K562 (cell line): ENCODE results near the gene KCNH2. TPM values are rescaled to one million over a fixed set of nuclear protein-coding genes. Genes with fewer than 3 reads are reported as not detected.
"Not testable (repeated sequence)": the region's sequence is repeated elsewhere in the genome, so short reads cannot be mapped to it uniquely, and the experiment has no call there.

Experiments used
- BACH1 ChIP-seq: fragments of 200-800 bp; sonication (Bioruptor generic); IDR thresholded peaks from 2 replicates; pipeline ENCODE4 v1.6.1; 2016; ENCODE audit warnings: missing genetic modification characterization, missing compliant biosample characterization
- BHLHE40 ChIP-seq: IDR thresholded peaks from 2 replicates; pipeline ENCODE4 v1.6.1; 2011; ENCODE audit warnings: low read length, improper control_type of control experiment
- C11orf30 ChIP-seq: fragments of 450-650 bp; IDR thresholded peaks from 2 replicates; pipeline ENCODE4 v1.6.1; 2016; ENCODE audit warnings: low read depth, mild to moderate bottlenecking
- CBFA2T3 ChIP-seq: fragments of 450-650 bp; IDR thresholded peaks from 2 replicates; pipeline ENCODE4 v1.6.1; 2017
- GABPA ChIP-seq: fragments of 200-800 bp; sonication (Bioruptor generic); conservative IDR thresholded peaks from 2 replicates; pipeline ENCODE4 v1.6.1; 2016; ENCODE audit warnings: low read depth, missing genetic modification characterization, missing compliant biosample characterization
- IFI16 ChIP-seq: fragments of 250-450 bp; sonication (Bioruptor Pico); IDR thresholded peaks from 2 replicates; pipeline ENCODE4 v2.1.2; 2022; ENCODE audit warnings: mild to moderate bottlenecking, inconsistent platforms
- NCOA4 ChIP-seq: fragments of 450-650 bp; IDR thresholded peaks from 2 replicates; pipeline ENCODE4 v1.6.1; 2018; ENCODE audit warnings: mild to moderate bottlenecking; ENCODE audit not compliant: partially characterized antibody
- NR2C2 ChIP-seq, 2 experiments: fragments of 200-800 bp in 1 of 2; sonication (Bioruptor generic) in 1 of 2; sonication (generic) in 1 of 2; formaldehyde crosslinking in 1 of 2; IDR thresholded peaks; 2 replicates each; pipeline versions ENCODE4 v1.6.1 to v1.8.0; 2016 to 2022; ENCODE audit warnings: mild to moderate bottlenecking in 1 of 2, missing compliant biosample characterization in 1 of 2, missing genetic modification characterization in 1 of 2, missing genetic modification reagents in 1 of 2
- RNF2 ChIP-seq: sonication (generic); IDR thresholded peaks from 2 replicates; pipeline ENCODE4 v1.6.1; 2016
- TEAD2 ChIP-seq: fragments of 450-650 bp; IDR thresholded peaks from 2 replicates; pipeline ENCODE4 v1.6.1; 2016; ENCODE audit warnings: missing genetic modification characterization, control low read depth, missing compliant biosample characterization
- ZBTB17 ChIP-seq: fragments of 450-650 bp; formaldehyde crosslinking; IDR thresholded peaks from 2 replicates; pipeline ENCODE4 v1.4.0; 2020; ENCODE audit warnings: mild to moderate bottlenecking
- ZFP1 ChIP-seq: fragments of 450-650 bp; formaldehyde crosslinking; IDR thresholded peaks from 2 replicates; pipeline ENCODE4 v1.4.0; 2020; ENCODE audit warnings: mild to moderate bottlenecking, mixed read lengths
- ZNF354B ChIP-seq: fragments of 250-450 bp; sonication (Bioruptor Pico); IDR thresholded peaks from 2 replicates; pipeline ENCODE4 v1.4.0; 2020
- ZNF699 ChIP-seq: fragments of 250-450 bp; sonication (Bioruptor Pico); IDR thresholded peaks from 2 replicates; pipeline ENCODE4 v1.8.0; 2021; ENCODE audit warnings: mild to moderate bottlenecking, moderate library complexity; ENCODE audit not compliant: insufficient replicate concordance
- ZNF780A ChIP-seq: fragments of 250-450 bp; sonication (Bioruptor Pico); IDR thresholded peaks from 2 replicates; pipeline ENCODE4 v1.5.0; 2021; ENCODE audit warnings: mild to moderate bottlenecking
- ZNF830 ChIP-seq: fragments of 250-450 bp; sonication (Bioruptor Pico); IDR thresholded peaks from 2 replicates; pipeline ENCODE4 v1.5.0; 2021; ENCODE audit warnings: mild to moderate bottlenecking
- polyA plus RNA-seq, 8 experiments: library from polyadenylated mRNA; depleted of rRNA in 4 of 8; stranded (reverse) in 5 of 8; unstranded in 3 of 8; fragments of >200 nt; fragmentation: Nextera tagmentation in 2 of 8; fragmentation: Illumina TruSeq in 1 of 8; extraction: Ambion mirVana in 2 of 8; extraction: Trizol in 1 of 8; gene quantifications; 2 replicates each; pipeline versions ENCODE4 v1.2.1 to v1.2.3, GENCODE V29; 2011 to 2014; ENCODE audit warnings: inconsistent platforms in 1 of 8, missing spikeins in 1 of 8
- total RNA-seq, 7 experiments: library from RNA; depleted of rRNA in 6 of 7; stranded (reverse); fragments of >200 nt in 6 of 7; fragmentation: Illumina TruSeq in 2 of 7; extraction: Trizol in 2 of 7; gene quantifications; 2 replicates each; pipeline versions ENCODE4 v1.2.1 to v1.2.3, GENCODE V29; 2011 to 2021; ENCODE audit warnings: low replicate concordance in 1 of 7
- TF ChIP-seq, protein P1 (sequence below): fragments of 450-650 bp; IDR thresholded peaks from 2 replicates; pipeline ENCODE4 v1.6.1; 2016; ENCODE audit warnings: mild to moderate bottlenecking, moderate library complexity

Gene KCNH2
- total and polyA plus RNA-seq, 9 of the 15 experiments (the other 6 are each of a cell fraction or from before 2014, with no cell fraction given), result 18.1 to 368 (median 218) TPM

DNA sequence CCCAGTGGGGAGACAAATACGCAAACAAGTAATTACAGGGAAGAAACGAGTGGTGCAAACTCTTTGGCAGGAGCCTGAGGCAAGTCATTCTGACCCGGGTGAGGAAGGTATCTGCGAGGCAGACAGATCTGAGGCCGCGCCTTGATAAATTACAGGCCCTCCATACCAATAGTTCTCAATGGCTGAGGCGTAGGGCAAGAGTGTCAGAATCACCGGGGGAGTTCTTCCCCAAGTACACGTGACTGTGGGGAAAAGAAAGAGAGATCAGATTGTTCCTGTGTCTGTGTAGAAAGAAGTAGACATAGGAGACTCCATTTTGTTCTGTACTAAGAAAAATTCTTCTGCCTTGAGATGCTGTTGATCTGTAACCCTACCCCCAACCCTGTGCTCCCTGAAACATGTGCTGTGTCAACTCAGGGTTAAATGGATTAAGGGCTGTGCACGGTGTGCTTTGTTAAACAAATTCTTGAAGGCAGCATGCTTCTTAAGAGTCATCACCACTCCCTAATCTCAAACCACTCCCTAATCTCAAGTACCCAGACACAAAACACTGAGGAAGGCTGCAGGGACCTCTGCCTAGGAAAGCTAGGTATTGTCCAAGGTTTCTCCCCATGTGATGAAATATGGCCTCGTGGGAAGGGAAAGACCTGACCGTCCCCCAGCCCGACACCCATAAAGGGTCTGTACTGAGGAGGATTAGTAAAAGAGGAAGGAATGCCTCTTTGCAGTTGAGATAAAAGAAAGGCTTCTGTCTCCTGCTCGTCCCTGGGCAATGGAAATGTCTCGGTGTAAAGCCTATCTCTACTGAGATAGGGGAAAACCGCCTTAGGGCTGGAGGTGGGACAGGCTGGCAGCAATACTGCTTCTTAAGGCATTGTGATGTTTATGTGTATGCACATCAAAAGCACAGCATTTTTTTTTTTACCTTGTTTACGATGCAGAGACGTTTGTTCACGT, 48.9 kb upstream of the KCNH2 start (continued):
- TF ChIP-seq BHLHE40 (peak; percentile 76; the same call in 1 of the 2 replicates), ZFP1 (peak; percentile 86), ZNF354B (peak; percentile 79; the same call in 1 of the 2 replicates), ZNF780A (CRISPR knock-in tag) (0 out of 2 replicates have a peak, but pooled peaks have one; percentile 62), GABPA (peak; percentile 38; the same call in 1 of the 2 replicates), RNF2 (peak; percentile 49; the same call in 1 of the 2 replicates), BACH1 (tag) (peak; percentile 90), NR2C2 (tag; IDR thresholded peaks at IDR 0.05) (peak; percentile 67; the same call in 1 of the 2 replicates), C11orf30 (peak; percentile 22; the same call in 1 of the 2 replicates), ZNF699 (CRISPR knock-in tag) (peak; percentile 83), IFI16 (CRISPR knock-in tag) (peak; percentile 89; the same call in 1 of the 2 replicates), ZNF830 (CRISPR knock-in tag) (peak; percentile 60; the same call in 1 of the 2 replicates), TEAD2 (peak; percentile 81), CBFA2T3 (peak; percentile 90), ZBTB17 (CRISPR knock-in tag) (peak; percentile 95), NCOA4 (peak; percentile 4)
- not testable (repeated sequence) for TF ChIP-seq NR2C2 (CRISPR knock-in tag; IDR thresholded peaks at IDR 0.05)
- TF ChIP-seq, protein P1, sequence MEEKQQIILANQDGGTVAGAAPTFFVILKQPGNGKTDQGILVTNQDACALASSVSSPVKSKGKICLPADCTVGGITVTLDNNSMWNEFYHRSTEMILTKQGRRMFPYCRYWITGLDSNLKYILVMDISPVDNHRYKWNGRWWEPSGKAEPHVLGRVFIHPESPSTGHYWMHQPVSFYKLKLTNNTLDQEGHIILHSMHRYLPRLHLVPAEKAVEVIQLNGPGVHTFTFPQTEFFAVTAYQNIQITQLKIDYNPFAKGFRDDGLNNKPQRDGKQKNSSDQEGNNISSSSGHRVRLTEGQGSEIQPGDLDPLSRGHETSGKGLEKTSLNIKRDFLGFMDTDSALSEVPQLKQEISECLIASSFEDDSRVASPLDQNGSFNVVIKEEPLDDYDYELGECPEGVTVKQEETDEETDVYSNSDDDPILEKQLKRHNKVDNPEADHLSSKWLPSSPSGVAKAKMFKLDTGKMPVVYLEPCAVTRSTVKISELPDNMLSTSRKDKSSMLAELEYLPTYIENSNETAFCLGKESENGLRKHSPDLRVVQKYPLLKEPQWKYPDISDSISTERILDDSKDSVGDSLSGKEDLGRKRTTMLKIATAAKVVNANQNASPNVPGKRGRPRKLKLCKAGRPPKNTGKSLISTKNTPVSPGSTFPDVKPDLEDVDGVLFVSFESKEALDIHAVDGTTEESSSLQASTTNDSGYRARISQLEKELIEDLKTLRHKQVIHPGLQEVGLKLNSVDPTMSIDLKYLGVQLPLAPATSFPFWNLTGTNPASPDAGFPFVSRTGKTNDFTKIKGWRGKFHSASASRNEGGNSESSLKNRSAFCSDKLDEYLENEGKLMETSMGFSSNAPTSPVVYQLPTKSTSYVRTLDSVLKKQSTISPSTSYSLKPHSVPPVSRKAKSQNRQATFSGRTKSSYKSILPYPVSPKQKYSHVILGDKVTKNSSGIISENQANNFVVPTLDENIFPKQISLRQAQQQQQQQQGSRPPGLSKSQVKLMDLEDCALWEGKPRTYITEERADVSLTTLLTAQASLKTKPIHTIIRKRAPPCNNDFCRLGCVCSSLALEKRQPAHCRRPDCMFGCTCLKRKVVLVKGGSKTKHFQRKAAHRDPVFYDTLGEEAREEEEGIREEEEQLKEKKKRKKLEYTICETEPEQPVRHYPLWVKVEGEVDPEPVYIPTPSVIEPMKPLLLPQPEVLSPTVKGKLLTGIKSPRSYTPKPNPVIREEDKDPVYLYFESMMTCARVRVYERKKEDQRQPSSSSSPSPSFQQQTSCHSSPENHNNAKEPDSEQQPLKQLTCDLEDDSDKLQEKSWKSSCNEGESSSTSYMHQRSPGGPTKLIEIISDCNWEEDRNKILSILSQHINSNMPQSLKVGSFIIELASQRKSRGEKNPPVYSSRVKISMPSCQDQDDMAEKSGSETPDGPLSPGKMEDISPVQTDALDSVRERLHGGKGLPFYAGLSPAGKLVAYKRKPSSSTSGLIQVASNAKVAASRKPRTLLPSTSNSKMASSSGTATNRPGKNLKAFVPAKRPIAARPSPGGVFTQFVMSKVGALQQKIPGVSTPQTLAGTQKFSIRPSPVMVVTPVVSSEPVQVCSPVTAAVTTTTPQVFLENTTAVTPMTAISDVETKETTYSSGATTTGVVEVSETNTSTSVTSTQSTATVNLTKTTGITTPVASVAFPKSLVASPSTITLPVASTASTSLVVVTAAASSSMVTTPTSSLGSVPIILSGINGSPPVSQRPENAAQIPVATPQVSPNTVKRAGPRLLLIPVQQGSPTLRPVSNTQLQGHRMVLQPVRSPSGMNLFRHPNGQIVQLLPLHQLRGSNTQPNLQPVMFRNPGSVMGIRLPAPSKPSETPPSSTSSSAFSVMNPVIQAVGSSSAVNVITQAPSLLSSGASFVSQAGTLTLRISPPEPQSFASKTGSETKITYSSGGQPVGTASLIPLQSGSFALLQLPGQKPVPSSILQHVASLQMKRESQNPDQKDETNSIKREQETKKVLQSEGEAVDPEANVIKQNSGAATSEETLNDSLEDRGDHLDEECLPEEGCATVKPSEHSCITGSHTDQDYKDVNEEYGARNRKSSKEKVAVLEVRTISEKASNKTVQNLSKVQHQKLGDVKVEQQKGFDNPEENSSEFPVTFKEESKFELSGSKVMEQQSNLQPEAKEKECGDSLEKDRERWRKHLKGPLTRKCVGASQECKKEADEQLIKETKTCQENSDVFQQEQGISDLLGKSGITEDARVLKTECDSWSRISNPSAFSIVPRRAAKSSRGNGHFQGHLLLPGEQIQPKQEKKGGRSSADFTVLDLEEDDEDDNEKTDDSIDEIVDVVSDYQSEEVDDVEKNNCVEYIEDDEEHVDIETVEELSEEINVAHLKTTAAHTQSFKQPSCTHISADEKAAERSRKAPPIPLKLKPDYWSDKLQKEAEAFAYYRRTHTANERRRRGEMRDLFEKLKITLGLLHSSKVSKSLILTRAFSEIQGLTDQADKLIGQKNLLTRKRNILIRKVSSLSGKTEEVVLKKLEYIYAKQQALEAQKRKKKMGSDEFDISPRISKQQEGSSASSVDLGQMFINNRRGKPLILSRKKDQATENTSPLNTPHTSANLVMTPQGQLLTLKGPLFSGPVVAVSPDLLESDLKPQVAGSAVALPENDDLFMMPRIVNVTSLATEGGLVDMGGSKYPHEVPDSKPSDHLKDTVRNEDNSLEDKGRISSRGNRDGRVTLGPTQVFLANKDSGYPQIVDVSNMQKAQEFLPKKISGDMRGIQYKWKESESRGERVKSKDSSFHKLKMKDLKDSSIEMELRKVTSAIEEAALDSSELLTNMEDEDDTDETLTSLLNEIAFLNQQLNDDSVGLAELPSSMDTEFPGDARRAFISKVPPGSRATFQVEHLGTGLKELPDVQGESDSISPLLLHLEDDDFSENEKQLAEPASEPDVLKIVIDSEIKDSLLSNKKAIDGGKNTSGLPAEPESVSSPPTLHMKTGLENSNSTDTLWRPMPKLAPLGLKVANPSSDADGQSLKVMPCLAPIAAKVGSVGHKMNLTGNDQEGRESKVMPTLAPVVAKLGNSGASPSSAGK, result peak; percentile 81
